Glomerular visceral epithelial cell (primary cell): ENCODE results near the gene ASPHD1.
"Not testable (repeated sequence)": the region's sequence is repeated elsewhere in the genome, so short reads cannot be mapped to it uniquely, and the experiment has no call there.

Source experiments
- DNase-seq: peaks from one replicate; pipeline ENCODE4 v3.0.0-alpha.2; 2016; ENCODE audit errors: extremely low spot score

The ASPHD1 gene

DNA sequence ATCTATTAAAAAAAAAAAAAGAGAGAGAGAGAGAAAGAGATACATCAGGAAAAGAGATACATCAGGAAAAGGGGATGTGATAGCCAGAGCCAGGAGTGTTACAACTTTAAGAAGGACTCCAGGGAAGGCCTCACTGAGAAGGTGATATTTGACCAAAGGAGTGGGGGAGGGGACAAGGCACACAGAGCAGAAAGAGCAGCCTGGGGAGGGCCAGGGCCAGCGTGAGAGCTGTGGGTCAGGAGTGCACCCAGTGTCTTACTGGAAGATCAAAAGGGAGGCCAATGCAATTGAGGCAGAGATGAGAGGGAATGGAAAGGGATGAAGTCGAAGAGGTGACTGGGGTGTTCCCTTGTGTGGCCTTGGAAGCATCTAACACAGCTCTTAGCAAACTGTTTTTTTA, 7.7 kb downstream of the ASPHD1 start:
- no peak for DNase-seq

DNA sequence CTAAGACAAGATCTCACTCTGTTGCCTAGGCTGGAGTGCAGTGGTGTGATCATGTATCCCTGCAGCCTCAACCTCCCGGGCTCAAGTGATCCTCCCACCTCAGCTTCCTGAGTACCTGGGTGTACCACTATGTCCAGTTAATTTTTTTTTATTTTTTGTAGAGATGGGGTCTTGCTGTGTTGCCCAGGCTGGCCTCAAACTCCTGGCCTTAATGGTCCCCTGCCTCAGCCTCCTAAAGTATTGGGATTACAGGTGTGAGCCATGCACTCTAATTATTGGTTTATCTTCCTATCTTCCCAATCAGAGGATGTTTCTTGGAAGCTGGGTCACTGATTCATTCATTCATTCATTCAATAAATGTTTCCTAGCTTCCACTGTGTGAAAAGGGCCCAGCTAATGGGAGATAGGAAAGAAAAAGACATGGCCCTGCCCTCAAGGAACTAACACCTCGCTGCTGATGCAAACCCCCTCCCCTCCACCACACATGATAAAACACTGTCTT, 8.5 kb downstream of the ASPHD1 start:
- no peak for DNase-seq

DNA sequence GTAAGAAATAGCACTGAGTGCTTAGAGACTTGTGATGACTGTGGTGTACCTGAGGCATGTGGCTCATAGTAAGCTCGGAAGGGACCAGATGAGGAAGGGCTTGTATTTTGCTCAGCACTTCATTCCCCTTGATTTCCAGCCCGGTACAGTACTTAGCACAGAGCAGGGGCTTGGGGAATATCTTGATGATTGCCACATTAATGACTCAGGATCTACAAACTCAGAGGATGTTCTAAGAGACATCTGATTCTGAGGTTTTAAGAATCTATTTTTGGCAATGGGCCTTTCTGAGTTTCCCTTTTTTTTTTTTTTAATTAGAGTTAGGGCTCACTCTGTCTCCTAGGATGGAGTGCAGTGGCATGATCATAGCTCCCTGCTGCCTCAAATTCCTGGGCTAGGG, 9.1 kb downstream of the ASPHD1 start:
- DNase-seq = no peak

DNA sequence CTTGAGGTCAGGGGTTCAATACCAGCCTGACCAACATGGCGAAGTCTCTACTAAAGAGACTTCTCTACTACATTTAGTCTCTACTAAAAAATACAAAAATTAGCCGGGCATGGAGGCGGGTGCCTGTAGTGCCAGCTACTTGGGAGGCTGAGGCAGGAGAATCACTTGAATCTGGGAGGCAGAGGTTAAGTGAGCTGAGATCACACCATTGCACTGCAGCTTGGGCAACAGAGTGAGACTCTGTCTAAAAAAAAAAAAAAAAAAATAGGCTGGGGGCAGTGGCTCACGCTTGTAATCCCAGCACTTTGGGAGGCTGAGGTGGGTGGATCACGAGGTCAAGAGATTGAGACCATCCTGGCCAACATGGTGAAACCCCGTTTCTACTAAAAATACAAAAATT, 9.6 kb downstream of the ASPHD1 start:
- not testable (repeated sequence) for DNase-seq

DNA sequence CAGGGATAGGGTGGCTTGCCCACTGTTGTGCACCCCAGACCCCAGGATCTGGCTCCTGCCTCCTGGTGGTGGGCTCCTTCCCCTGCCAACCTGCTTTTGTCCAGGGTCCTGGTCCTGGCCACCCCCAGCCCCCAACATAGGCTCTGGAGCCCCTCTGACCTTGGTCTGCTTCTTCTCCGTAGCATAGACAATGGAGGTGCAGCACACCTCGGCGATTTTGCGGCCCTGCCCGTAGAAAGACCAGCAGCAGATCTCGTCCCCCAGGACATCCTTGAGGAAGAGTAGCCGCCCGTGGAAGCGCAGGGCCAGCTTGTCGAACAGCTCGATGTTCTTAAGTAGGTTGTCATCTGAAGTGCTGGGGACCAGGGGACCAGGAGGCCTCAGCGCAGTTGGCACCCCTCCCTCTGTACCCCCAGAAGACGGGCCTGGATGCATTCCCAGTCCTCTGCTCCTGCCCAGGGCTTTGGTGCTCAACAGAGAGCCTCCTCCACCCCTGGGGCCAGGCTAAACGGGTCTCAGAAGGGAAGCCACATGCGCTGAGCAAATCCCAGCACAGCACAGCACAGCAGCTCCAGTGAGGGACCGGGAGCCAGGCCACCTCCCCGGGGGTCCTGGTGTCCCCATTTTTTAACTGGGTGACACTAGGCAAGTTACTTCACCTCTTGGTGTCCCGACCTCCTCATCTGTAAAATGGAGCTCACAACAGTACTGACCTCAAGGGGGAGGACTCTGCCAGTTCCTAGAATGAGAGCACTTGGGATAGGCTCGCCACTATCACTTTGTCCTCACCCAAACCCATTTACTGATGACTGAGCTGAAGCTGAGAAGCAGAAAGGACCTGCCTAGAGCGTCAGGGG, 10.8 kb downstream of the ASPHD1 start:
- DNase-seq = no peak

DNA sequence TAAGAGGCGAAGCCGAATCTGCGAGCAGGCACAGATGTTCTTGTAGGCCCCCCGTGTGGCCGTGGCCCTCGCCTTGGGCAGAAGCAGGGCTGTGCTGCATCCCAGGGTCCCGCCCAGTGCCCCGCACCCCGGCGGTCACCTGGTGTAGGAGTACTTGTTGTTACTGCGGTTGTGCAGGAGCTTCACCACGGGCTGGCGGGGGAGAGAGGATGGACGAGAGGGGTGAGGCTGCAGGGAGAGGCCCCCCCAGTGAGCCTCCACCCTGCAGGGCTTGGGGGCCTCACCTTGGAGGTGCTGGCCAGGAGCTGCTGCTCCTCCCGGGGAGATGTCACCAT, 11.4 kb downstream of the ASPHD1 start:
- no peak for DNase-seq

DNA sequence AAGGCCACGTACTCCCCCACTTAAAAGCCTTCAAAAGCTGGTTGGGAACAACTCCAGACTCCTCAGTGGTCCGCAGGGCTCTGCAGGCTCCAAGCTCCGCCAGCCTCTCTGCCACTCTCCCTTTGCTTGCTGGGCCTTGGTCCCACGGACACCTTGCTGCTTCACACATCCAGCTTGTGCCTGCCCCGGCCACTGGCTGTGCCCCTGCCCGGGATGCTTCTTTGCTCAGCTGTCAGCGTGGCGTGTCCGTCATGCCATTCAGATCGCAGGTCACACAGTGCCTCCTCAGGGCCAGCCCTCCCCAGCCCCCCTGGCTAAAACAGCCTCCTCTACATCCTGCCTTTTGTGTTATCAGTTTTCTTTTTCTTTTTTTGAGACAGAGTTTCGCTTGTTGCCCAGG, 11.8 kb downstream of the ASPHD1 start:
- no peak for DNase-seq

DNA sequence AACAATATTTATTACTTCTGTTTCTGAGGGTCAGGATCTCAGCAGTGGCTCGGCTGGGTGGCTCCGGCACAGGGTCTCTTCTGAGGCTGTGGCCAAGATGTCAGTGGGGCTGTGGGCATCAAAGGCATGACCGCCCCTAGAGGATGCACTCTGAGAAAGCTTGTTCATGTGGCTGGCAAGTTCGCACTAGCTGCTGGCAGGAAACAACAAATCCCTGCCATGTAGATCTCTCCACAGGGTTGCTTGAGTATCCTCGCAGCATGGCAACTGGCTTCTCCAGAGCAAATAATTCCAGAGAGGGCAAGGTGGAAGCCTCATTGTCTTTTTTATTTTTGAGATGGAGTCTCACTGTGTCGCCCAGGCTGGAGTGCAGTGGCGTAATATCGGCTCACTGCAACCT, 13.2 kb downstream of the ASPHD1 start:
- DNase-seq = no peak

DNA sequence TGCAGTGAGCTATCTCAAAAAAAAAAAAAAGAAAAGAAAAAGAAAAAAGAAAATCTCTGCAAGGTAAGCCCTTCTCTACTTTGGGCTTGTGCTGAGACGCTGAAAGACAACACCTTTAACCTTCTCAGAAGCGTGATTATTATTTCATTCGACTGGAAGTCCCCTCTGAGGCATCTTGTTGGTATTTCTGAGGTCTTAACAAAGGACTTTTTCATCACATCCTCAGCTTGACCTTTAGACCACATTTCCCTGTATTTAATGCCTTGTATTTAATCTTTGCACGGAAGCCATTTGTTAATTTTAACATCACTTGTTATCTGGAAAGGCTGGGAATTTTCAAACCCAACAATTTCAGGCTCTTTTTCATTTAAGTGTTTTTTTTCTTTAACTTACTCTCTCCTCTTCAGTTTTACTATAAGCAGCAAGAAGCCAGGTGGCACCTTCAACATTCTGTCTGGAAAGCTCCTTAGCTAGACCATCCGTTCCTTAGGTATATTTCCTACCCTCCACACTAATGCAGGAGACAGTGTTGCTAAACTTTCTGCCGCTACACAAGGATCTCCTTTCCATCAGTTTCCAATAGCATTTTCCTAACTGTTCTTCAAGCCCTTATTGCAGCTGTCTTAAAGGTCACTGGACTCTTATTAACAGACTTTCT, 15.4 kb downstream of the ASPHD1 start:
- DNase-seq = peak; percentile 59

DNA sequence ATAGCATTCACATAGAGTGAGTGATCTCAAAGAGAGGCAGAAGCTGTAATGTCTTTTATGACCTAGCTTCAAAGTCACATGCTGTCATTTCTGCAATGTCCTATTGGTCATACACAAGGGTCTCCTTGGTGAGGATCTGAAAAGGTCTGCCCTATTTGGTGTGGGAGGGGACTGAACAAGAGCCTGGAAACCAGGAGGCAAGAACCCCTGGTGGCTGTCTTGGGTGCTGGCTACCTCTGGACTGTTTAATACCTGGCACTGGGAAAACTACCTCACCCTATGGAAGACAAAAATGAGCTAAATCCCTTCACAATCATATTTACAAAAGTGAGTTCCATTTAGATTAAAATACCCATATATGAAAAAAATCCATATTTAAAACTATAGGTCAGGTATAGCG, 16.7 kb downstream of the ASPHD1 start:
- no peak for DNase-seq

DNA sequence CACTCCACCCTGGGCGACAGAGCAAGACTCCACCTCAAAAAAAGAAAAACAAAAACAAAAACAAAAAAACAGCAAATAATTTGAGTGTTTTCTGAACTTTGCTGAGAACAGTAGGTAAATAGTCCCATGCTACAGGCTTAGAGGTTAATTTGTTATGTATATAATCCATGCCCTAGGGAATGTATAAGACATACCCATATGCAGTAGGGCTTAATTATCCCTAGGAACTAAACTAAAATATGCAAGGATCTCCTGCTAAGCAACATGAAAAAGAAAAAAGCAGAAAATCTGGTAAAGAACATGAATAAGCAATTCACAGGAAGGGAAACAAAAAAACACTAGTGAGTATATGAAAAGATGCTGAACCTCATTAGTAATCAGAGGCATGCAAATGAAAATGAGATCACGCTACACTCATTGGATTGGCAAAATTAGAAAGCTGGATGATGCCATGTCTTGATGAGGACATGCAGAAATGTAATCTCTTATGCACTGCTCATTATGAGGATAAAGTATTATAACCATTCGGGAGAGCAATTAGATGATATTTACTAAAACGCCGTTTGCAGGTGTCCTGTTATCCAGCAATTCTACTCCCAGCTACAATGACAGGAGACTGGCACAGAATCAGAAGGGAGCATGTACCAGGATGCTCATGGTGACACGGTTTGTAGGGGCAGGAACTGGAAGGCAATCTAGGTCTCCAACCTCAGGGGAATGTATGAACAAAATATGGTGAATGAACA, 20.2 kb downstream of the ASPHD1 start:
- no peak for DNase-seq

DNA sequence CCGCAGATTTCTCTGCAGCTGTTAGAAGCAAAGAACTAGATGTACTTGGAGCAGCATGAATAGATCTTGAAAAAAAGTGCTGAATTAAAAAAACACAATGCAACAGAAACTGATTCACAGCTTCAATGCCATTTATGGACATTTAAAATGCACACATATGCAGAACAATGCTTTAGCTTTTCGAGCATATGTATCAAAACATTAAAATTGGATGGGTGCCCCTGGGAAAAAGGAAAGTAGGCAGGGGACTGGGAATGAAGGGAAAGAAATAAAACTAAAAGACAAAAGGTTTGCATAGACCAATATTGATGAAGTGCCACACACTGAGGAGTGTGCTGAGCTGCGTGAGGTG, 20.7 kb downstream of the ASPHD1 start:
- no peak for DNase-seq

DNA sequence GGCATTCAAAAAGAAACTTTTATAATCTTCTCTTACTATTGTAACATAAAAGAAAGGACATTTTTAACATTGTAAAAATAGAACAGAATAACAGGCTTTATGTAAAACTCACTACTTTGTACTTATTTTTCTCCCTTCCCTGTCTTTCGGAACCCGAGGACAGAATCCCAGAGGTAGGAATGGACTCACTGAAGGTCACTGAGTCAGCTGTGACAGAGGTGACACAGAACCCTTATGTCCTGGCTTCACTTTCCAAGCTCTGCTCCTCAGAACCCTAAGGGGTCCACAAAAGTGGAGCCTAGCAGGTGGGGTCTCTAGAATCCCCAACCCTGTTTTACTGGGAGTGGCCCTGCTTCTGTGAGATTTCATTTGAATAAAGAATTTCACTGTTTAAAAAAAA, 22.0 kb downstream of the ASPHD1 start:
- DNase-seq = no peak

DNA sequence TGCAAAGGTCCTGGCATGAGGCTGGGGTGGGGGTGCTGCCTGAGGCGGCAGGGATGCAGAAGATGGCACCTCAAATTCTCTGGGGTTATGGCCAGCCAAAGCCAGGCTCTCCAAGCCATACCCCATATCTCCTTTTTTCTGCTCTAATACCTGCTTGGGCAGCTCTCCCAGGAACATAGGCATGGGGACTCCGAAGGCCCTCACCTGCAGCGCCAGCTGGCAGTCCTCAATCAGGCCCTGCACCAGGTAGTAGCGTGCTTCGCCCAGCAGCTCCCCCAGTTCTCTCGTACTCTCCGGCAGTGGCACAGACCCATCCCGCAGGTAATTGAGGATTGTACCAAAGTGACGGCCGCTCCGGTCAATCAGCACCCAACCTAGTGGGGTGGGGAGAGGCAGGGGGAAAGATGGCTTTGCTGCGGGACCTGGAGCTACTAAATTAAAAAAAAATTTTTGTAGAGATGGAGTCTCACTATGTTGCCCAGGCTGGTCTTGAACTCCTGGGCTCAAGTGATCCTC, 22.8 kb downstream of the ASPHD1 start:
- DNase-seq = no peak

DNA sequence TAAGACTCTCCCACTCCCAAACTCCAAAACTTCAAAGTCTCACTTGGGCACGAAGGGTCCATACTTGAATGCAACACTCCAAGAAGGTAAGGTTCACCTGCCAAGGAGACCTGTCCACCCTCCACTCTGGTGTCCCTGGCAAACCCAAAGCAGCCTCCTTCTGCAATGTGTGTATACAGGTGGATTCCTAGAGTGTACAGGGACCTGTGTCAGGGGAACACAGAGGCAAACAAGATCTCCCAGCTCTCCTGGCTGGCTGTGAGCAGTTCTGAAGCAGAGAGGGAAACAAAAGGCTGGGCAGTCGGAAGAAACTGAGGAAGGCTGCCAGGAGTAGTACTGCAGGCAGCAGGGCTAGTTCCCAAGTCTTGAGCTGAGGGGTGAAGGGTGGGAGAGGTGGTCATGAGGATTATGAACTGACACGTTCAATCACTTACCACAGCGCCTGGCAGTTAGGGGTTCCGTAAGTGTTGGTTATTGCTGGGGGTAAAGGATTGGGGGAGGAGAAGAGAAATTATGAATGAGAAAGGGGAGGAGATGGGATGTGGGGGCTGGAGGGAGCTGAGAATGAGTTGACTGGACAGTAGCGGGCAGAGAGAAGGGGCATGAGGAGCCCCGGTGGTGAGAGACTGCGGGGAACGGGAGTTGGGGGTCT, 24.9 kb downstream of the ASPHD1 start:
- DNase-seq = peak; percentile 7

DNA sequence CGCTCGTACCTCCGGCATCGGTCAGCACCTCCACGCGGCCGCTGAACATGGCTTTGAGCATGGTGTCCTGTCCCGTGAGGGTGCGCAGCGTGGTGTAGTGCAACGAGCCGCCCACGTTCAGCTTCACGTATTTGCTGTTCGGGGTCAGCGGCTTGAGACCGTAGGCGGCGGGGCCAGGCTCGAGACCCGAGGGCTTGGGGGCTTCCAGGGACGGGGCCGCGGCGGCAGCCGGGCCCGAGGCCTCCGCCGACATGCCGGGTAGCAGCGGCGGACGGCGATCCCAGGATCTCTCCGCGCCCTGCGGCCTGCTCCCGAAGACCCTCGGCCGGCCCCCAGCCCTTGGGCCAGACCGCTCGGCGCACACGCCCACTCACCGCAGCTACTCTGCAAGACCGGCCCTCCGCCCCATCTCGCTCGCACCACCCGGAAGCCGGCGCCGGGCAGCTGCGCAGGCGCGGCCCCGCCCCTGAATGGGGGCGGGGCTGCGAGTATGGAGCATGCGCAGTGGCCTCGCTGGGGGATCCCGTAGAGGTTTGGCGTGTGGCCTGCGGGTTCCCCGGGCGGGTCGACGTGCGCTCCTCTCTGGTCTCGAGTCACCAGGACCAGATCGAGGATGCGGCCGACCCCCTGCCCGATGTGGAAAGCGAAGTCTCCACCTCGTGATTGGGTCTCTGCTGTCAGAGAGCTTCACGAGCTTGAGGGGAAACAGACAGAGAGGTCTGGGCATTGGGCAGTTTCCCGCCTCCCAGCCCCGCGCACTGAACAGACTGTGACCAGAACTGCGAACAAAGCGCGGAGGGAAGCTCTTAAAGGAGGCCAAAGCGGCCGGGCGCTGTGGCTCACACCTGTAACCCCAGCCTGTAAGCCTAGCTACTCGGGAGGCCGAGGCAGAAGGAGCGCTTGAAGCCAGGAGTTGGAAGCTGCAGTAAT, 25.8 kb downstream of the ASPHD1 start, which contains the start of gene KCTD13:
Gene KCTD13, minus strand, starts transcription at position 446 of the 930 bp plus-strand sequence. Its CDS starts 193 bp downstream, at position 253.
- DNase-seq = peak; percentile 87

DNA sequence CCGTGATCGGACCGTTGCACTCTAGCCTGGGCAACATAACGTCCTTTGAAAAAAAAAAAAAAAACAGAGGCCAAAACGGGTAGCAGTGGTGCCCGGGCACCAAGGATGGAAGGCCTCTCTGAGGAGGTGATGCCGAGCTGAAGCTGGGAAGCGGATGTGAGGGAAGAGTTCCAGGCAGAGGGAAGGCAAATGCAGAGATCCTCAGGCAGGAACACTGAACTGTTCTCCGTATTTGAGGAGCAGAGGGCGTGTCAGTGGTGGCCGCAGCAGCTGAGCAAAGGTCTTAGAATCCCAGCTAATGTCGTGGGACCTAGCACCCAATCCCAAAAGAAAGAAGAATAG, 26.4 kb downstream of the ASPHD1 start:
- peak; percentile 31 for DNase-seq

DNA sequence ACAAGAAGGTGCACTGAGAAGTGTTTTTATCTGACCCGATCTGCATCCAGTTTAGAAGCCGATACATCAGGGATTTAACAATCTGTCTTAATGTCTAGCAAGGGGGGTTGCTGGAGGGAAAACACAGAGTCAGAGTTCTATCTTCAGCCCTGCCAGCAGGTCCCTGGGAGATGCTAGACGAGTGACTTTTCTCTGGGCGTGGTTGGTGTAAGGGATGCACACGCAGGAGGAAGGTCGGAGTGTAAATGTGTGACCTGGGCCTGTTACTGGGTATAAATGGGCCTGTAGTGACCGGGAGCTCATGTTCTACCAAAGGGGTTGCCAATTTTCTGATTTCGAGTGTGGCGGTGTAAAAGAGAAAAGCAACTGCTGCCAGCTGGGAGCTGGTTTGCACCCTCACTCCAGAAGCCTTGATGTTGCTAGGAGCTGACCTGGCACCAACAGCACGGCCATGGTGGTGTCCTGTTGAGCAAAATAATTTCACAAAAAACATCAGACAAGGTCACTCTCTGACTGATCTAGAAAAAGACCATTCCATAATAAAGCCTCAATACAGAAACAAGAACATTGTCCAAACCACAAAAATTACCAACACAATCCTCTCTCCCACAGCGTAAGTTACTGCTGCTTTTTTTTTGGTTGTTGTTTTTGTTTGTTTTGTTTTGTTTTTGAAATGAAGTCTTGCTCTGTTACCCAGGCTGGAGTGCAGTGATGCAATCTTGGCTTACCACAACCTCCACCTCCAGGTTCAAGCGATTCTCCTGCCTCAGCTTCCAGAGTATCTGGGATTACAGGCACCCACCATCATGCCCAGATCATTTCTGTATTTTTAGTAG, 27.0 kb downstream of the ASPHD1 start:
- DNase-seq = no peak

DNA sequence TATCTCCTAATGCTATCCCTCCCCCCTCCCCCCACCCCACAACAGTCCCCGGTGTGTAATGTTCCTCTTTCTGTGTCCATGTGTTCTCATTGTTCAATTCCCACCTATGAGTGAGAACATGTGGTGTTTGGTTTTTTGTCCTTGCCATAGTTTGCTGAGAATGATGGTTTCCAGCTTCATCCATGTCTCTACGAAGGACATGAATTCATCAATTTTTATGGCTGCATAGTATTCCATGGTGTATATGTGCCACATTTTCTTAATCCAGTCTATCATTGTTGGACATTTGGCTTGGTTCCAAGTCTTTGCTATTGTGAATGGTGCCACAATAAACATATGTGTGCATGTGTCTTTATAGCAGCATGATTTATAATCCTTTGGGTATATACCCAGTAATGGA, 31.5 kb downstream of the ASPHD1 start:
- not testable (repeated sequence) for DNase-seq

DNA sequence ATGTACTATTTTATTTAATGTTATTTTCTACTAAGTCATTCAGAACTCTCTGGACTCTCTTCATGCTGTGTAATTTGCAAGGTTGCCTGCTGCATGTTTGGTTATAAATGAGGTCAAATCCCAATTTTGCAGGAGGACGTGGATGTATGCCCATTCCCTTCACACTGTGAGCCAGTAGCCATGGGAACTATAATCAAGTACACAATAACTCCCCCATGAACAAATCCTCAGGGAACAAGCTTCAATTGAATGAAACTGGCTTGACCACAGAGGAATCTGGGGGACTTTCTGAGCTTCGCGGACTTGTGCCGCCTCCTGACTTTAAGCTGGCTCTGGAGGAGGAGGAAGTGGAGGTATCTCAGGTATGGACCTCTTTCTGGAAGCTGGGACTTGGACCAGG, 40.4 kb downstream of the ASPHD1 start:
- DNase-seq = no peak
